ENCODE results near the gene HTR3E.

Gene HTR3E

DNA sequence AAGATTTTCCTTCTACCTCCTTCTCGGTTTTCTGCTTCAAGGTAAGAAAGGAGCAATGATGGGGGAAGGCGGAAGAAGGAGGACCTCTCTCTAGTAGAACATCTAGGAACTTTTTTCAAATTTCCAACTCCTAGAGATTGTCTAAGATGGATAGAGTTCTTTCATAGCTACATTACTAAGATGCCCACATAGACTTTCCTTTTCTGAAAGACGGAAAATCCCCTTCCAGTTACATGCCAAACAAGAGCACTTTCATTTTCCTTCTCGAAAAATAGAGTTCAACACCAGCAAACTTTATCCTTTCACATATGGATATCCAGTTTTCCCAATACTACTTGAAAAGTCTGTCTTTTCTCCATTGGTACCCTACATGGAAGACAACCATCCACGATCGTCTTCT, 692 bp downstream of the HTR3E start:
- Histone ChIP-seq H3F3A (ENCODE audit: insufficient read depth, low read length) (no peaks in the 10 kb centered on the region), H3K4me1 (ENCODE audit: insufficient read depth, low read length, severe bottlenecking) (no peaks in the 10 kb centered on the region), H3K4me3 (ENCODE audit: low read depth, low read length, poor library complexity, severe bottlenecking) (no peak overlapping the region), H3K36me3 (ENCODE audit: insufficient read depth, low read length) (no peaks in the 10 kb centered on the region), H3K9me3 (ENCODE audit: low read length) (peaks cover under 1% of the 10 kb centered on the region; the same call in 1 of the 2 replicates), H4K20me1 (ENCODE audit: insufficient read depth, low read length) (no peaks in the 10 kb centered on the region), H3K27me3 (ENCODE audit: insufficient read depth, low read length) (no peaks in the 10 kb centered on the region; the same call in 1 of the 2 replicates), H3K27ac (ENCODE audit: low read depth, low read length, poor library complexity, severe bottlenecking) (no peak overlapping the region), H3K79me2 (ENCODE audit: insufficient read depth, low read length) (no peaks in the 10 kb centered on the region), H3K4me2 (ENCODE audit: low read length) (no peak overlapping the region), H3K9ac (ENCODE audit: low read length) (no peak overlapping the region), H3K9me2 (ENCODE audit: low read depth, low read length) (no peaks in the 10 kb centered on the region), H2AFZ (ENCODE audit: low read length) (no peak overlapping the region)
- TF ChIP-seq EZH2 (IDR thresholded peaks at IDR 0.05; ENCODE audit: borderline replicate concordance, low read length): no peak
- TF ChIP-seq, protein P1, sequence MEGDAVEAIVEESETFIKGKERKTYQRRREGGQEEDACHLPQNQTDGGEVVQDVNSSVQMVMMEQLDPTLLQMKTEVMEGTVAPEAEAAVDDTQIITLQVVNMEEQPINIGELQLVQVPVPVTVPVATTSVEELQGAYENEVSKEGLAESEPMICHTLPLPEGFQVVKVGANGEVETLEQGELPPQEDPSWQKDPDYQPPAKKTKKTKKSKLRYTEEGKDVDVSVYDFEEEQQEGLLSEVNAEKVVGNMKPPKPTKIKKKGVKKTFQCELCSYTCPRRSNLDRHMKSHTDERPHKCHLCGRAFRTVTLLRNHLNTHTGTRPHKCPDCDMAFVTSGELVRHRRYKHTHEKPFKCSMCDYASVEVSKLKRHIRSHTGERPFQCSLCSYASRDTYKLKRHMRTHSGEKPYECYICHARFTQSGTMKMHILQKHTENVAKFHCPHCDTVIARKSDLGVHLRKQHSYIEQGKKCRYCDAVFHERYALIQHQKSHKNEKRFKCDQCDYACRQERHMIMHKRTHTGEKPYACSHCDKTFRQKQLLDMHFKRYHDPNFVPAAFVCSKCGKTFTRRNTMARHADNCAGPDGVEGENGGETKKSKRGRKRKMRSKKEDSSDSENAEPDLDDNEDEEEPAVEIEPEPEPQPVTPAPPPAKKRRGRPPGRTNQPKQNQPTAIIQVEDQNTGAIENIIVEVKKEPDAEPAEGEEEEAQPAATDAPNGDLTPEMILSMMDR (IDR thresholded peaks at IDR 0.05; ENCODE audit: low read length): no peak

DNA sequence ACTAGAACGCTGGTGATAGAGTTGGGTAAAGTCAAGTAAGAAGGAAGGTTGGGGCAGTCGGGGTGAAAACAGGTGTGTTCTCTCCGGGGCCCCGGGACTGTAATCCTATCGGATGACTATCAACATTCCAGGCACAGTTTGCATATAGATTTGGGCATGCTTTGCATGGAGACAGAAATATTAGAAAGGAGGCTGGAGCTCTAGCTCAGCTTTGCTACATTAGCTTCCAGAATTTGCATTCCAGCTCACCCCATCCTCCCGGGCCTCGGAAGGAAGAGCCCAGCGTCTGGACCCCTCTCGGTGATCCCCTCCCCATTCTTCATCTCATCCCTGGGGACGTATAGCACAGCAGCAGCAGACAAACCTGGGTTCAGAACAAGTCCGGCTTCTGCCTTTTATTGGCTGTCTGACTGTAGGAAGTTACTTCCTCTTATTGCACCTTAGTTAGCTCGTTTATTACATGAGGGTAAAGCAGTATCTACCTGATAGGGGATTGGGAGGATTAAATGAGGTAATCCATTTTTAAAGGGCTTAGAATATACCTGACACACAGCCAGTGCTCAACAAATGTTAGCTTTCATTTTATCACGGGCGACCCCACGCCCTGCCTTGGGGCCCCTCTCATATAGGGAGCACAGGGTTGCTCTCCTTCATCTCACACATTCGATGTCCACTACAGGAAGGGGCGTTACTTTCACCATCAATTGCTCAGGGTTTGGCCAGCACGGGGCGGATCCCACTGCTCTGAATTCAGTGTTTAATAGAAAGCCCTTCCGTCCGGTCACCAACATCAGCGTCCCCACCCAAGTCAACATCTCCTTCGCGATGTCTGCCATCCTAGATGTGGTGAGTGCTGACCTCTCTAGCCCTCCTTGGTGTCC, 3.2 kb downstream of the HTR3E start:
- Histone ChIP-seq H3K9me3 (ENCODE audit: low read length) (no peaks in the 10 kb centered on the region; the same call in 1 of the 2 replicates), H3K27ac (ENCODE audit: low read depth, low read length, poor library complexity, severe bottlenecking) (no peak overlapping the region), H3F3A (ENCODE audit: insufficient read depth, low read length) (no peaks in the 10 kb centered on the region), H3K36me3 (ENCODE audit: insufficient read depth, low read length) (no peaks in the 10 kb centered on the region), H3K27me3 (ENCODE audit: insufficient read depth, low read length) (no peaks in the 10 kb centered on the region; the same call in 1 of the 2 replicates), H2AFZ (ENCODE audit: low read length) (no peak overlapping the region), H3K9ac (ENCODE audit: low read length) (no peak overlapping the region), H3K4me1 (ENCODE audit: insufficient read depth, low read length, severe bottlenecking) (no peaks in the 10 kb centered on the region), H3K4me3 (ENCODE audit: low read depth, low read length, poor library complexity, severe bottlenecking) (no peak overlapping the region), H4K20me1 (ENCODE audit: insufficient read depth, low read length) (no peaks in the 10 kb centered on the region), H3K9me2 (ENCODE audit: low read depth, low read length) (no peaks in the 10 kb centered on the region), H3K79me2 (ENCODE audit: insufficient read depth, low read length) (no peaks in the 10 kb centered on the region), H3K4me2 (ENCODE audit: low read length) (no peak overlapping the region)
- no peak for TF ChIP-seq EZH2 (IDR thresholded peaks at IDR 0.05; ENCODE audit: borderline replicate concordance, low read length)
- TF ChIP-seq, protein P1 (IDR thresholded peaks at IDR 0.05; ENCODE audit: low read length): no peak

DNA sequence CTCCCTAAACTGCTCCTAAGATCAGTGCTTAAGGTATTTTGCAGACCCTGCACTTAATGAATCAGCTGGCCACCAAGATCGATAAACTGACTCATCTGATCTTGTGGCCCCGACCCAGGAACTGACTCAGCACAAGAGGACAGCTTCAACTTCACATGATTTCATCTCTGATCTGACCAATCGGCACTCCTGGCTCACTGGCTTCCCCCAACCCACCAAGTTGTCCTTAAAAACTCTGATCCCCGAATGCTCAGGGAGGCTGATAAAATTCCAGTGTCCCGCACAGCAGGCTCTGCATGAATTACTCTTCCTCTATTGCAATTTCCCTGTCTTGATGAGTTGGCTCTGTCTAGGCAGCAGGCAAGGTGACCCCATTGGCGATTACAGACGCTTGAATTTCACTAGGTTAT, 13.5 kb downstream of the HTR3E start:
- no peaks in the 10 kb centered on the region for H3K9me3 ChIP-seq (ENCODE audit: low read length)
- no peaks in the 10 kb centered on the region for H4K20me1 ChIP-seq (ENCODE audit: insufficient read depth, low read length)
- no peak overlapping the region for H3K4me2 ChIP-seq (ENCODE audit: low read length)
- no peaks in the 10 kb centered on the region for H3K9me2 ChIP-seq (ENCODE audit: low read depth, low read length)
- H3F3A ChIP-seq (ENCODE audit: insufficient read depth, low read length): no peaks in the 10 kb centered on the region
- TF ChIP-seq, protein P1 (IDR thresholded peaks at IDR 0.05; ENCODE audit: low read length): no peak
- TF ChIP-seq EZH2 (IDR thresholded peaks at IDR 0.05; ENCODE audit: borderline replicate concordance, low read length): no peak
- H3K27me3 ChIP-seq (ENCODE audit: insufficient read depth, low read length): peaks cover 8% of the 10 kb centered on the region; the same call in 1 of the 2 replicates
- H3K79me2 ChIP-seq (ENCODE audit: insufficient read depth, low read length): no peaks in the 10 kb centered on the region
- H2AFZ ChIP-seq (ENCODE audit: low read length): no peak overlapping the region
- no peak overlapping the region for H3K27ac ChIP-seq (ENCODE audit: low read depth, low read length, poor library complexity, severe bottlenecking)
- no peaks in the 10 kb centered on the region for H3K36me3 ChIP-seq (ENCODE audit: insufficient read depth, low read length)
- no peak overlapping the region for H3K9ac ChIP-seq (ENCODE audit: low read length)
- H3K4me1 ChIP-seq (ENCODE audit: insufficient read depth, low read length, severe bottlenecking): no peaks in the 10 kb centered on the region
- H3K4me3 ChIP-seq (ENCODE audit: low read depth, low read length, poor library complexity, severe bottlenecking): no peak overlapping the region
